Sciatic nerve (tissue), 2 donors: ENCODE results near the gene HNRNPCL4. TPM values are rescaled to one million over a fixed set of nuclear protein-coding genes. Genes with fewer than 3 reads are reported as not detected.
"Not testable (repeated sequence)": the region's sequence is repeated elsewhere in the genome, so short reads cannot be mapped to it uniquely, and the experiment has no call there.

Experiments used
- ATAC-seq: fragments of 200-7000 bp; cut with Tn5 transposase; one replicate; pipeline ENCODE4 v1.9.1; 2020; ENCODE audit warnings: mild to moderate bottlenecking, moderate library complexity
- DNase-seq: peaks from one replicate; pipeline ENCODE4 v3.0.0-alpha.2; 2020; ENCODE audit warnings: low spot score
- intact Hi-C: fragments of 100-400 bp; cut with DNase I; formaldehyde crosslinking; loops from one replicate; pipeline ENCODE4 v1.14.2; 2022
- total RNA-seq: library from RNA; stranded (reverse); fragmentation: NEBNext Ultra II Directional; extraction: Animal tissue kit (Norgen Biotek cat#: 25700); gene quantifications from one replicate; pipeline ENCODE4 v1.2.1, GENCODE V29; 2021
- donor health status: DM: no; HTN: no; CAD: no.
- donor health status: DM: no; HTN: no; CAD: no.

HNRNPCL4 gene
- not detected for total RNA-seq

DNA sequence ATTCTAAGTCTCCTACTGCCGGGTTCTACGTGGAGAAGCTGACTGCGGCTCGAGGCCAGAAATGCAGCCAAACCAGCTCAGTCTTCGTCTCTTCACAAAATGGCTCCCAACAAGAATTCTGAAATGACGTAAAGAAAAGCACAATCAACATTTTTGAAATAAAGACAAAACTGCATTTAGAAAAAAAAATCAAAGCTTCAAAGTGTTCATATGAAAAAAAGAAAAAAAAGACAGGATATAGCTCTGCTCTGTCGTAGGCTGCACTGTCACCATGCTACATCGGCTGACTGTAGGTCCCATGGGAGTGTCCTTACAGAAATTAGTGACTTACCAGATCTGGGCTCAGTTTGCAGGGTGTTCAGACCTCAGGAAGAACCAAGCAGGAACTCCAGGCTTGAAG, at the start of gene HNRNPCL4:
HNRNPCL4 (minus strand) TSS at position 101 of the 400 bp plus-strand sequence. CDS start 164 bp downstream, outside the sequence.
- ATAC-seq, DNase-seq, intact Hi-C loops: not testable (repeated sequence)

DNA sequence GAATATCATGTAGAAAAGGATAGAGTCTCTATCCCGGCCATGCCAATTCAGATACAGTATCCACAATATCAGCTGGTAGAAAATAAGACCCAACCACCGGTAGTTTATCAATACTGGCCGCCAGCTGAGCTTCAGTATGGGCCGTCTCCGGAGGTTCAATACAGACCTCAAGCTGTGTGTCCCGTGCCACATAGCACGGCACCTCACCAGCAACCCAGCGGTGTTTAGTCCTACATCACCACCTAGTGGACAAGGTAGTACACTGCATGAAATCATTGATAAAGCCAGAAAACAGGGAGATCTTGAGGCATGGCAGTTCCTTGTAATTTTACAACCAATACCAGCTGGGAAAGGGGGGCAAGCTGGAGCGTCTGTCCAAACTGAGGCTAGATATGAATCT, 43.3 kb upstream of the HNRNPCL4 start:
- intact Hi-C loops, DNase-seq, ATAC-seq: not testable (repeated sequence)

DNA sequence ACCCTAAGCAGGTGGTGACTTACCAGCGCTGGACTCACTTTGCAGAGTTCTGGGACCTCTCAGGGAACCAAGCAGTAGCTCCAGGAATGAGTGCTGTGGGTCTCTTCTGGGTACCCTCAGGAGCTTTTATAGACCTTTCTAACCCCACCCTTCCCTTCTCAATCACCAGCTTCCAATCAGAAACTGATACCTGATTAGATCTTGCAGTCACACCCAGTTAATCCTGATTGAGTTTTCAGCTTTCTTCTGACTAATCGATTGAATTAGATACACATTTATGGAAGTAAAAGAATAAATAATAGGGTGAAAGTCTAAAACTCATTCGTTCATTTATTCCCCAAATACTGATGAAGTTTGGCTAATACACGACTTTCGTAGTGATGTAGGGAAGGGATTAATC, 35.9 kb upstream of the HNRNPCL4 start, which contains the start of gene PRAMEF13:
PRAMEF13 (minus strand) TSS at position 101 of the 400 bp plus-strand sequence. CDS start 1,820 bp downstream, outside the sequence.
- DNase-seq, ATAC-seq, intact Hi-C loops: not testable (repeated sequence)

DNA sequence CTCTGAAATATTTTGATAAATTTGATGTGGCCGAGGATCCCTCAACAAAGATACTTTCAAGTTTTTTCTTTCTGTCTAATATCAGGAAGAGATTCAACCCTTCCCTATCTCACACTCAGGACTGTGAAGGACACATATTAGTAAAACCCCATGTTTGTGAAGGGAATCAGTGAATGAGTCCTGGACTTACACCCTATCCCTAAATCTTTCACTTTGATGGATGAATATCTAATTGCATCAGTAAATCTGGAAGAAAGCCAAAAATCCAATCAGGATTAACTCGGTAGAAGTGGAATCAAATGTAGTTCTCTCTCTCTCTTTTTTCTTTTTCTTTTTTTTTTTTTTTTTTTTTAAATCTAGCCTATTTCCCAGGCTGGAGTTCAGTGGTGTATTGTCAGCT, 6.1 kb upstream of the HNRNPCL4 start, which contains the start of gene PRAMEF9:
PRAMEF9 (plus strand) TSS at position 301 of the 400 bp plus-strand sequence. CDS start 3,433 bp downstream, outside the sequence.
- ATAC-seq, intact Hi-C loops, DNase-seq: not testable (repeated sequence)

DNA sequence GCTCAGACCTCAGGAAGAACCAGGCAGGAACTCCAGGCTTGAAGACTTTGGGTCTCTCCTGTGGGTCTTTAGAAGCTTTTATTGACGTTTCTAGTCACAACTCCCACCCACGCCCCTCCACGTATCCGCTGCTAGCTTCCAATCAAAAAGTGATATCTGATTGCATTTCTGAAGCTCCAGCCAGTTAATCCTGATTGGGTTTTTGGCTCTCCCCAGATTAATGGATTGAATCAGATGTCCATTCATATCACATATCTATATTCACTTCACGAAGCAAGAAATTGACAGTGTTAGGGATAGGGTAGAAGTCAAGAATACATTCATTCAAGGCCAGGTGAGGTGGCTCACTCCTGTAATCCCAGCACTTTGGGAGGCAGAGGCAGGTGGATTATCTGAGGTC, 9.5 kb downstream of the HNRNPCL4 start, which contains the start of gene PRAMEF26:
PRAMEF26 (minus strand) TSS at position 101 of the 400 bp plus-strand sequence. CDS start 2,914 bp downstream, outside the sequence.
- intact Hi-C loops, ATAC-seq, DNase-seq: not testable (repeated sequence)

DNA sequence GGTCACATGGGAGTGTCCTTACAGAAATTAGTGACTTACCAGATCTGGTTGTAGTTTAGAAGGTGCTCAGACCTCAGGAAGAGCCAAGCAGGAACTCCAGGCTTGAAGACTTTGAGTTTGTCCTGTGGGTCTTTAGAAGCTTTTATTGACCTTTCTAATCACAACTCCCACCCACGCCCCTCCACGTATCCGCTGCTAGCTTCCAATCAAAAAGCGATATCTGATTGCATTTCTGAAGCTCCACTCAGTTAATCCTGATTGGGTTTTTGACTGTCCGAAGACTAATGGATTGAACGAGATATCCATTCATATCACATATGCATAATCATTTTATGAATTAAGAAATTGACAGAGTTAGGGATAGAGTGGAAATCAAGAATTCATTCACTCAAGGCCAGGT, 48.7 kb downstream of the HNRNPCL4 start, which contains the start of gene HNRNPCL2:
HNRNPCL2 (minus strand) TSS at position 101 of the 400 bp plus-strand sequence. CDS start 454 bp downstream, outside the sequence.
- intact Hi-C loops, DNase-seq, ATAC-seq: not testable (repeated sequence)

Other genes with a start within 250 kb of the HNRNPCL4 start
- gene PRAMEF7, start 249.0 kb downstream of the HNRNPCL4 start, total RNA-seq: not detected
- gene PRAMEF6, start 218.1 kb downstream of the HNRNPCL4 start, total RNA-seq: not detected
- gene PRAMEF27, start 109.1 kb downstream of the HNRNPCL4 start, total RNA-seq: not detected
- gene HNRNPCL3, start 104.9 kb downstream of the HNRNPCL4 start, total RNA-seq: not detected
- gene PRAMEF25, start 94.9 kb downstream of the HNRNPCL4 start, total RNA-seq: not detected
- gene HNRNPCL2, start 48.8 kb downstream of the HNRNPCL4 start, total RNA-seq: not detected
- gene PRAMEF26, start 9.6 kb downstream of the HNRNPCL4 start, total RNA-seq: not detected
- not detected for gene PRAMEF9, start 6.2 kb upstream of the HNRNPCL4 start, total RNA-seq
- not detected for gene PRAMEF13, start 35.8 kb upstream of the HNRNPCL4 start, total RNA-seq
- gene PRAMEF18, start 60.5 kb upstream of the HNRNPCL4 start, total RNA-seq: not detected
- gene PRAMEF5, start 88.6 kb upstream of the HNRNPCL4 start, total RNA-seq: not detected
- not detected for gene PRAMEF8, start 119.5 kb upstream of the HNRNPCL4 start, total RNA-seq
- gene PRAMEF33, start 137.9 kb upstream of the HNRNPCL4 start, total RNA-seq: not detected
- not detected for gene PRAMEF15, start 149.9 kb upstream of the HNRNPCL4 start, total RNA-seq
- not detected for gene PRAMEF14, start 181.5 kb upstream of the HNRNPCL4 start, total RNA-seq
- not detected for gene PRAMEF19, start 206.3 kb upstream of the HNRNPCL4 start, total RNA-seq
- not detected for gene PRAMEF17, start 224.0 kb upstream of the HNRNPCL4 start, total RNA-seq
- gene PRAMEF20, start 244.8 kb upstream of the HNRNPCL4 start, total RNA-seq: not detected